Measurements from ENCODE around the gene CNOT10. TPM values are rescaled to one million over a fixed set of nuclear protein-coding genes. Genes with fewer than 3 reads are reported as not detected.

Gene CNOT10
- total RNA-seq, 2 experiments from 2014 or later = 44.2 to 45.8 TPM

Other genes starting within 250 kb of the CNOT10 start
- 10 to 100 TPM; 89.5 to 91.8 TPM for gene CMTM6, start 182.3 kb upstream of the CNOT10 start, total RNA-seq
- 10 to 100 TPM; 29.7 to 31.7 TPM for gene DYNC1LI1, start 114.3 kb upstream of the CNOT10 start, total RNA-seq
- gene TRIM71, start 132.8 kb downstream of the CNOT10 start, total RNA-seq = not detected